Measurements from ENCODE around the gene MBD3L1.

The MBD3L1 gene

GRCh38 chr19:8832132-8833021, at the start of gene MBD3L1, which contains the start of gene ZNF558:
Gene MBD3L1 (plus strand): TSS chr19:8832377. CDS start chr19:8842679, 10,302 bp downstream.
Gene ZNF558 (minus strand): TSS chr19:8832304. CDS start chr19:8822659, 9,645 bp downstream.
- no peaks in the 10 kb centered on the region; the same call in 1 of the 2 replicates for H3K9me3 ChIP-seq
- peaks cover 6% of the 10 kb centered on the region for H3K36me3 ChIP-seq (replicated peaks)
- H3K4me1 ChIP-seq, result no peaks in the 10 kb centered on the region; the same call in 1 of the 2 replicates
- peak; percentile 91 to 99 for DNase-seq (ENCODE audit: low spot score in 2 of 2)
- no peaks in the 10 kb centered on the region for H3K27me3 ChIP-seq (ENCODE audit: low read depth)
- in situ Hi-C loops (cut with MboI; ENCODE audit: low sequenced_read_pairs), result no loop called here
- H3K4me3 ChIP-seq, result peak within 1 kb of the TSS; percentile 77

- in situ Hi-C loops (cut with MboI; ENCODE audit: low sequenced_read_pairs), result no loop called here
- Histone ChIP-seq H3K4me1 (no peaks in the 10 kb centered on the region), H3K9me3 (no peaks in the 10 kb centered on the region), H3K36me3 (replicated peaks) (no peaks in the 10 kb centered on the region), H3K4me3 (no peak overlapping the region), H3K27me3 (ENCODE audit: low read depth) (no peaks in the 10 kb centered on the region)
- no peak for DNase-seq (ENCODE audit: low spot score in 2 of 2)
These were observed 37.4 kb upstream of the MBD3L1 start for GRCh38 chr19:8794823-8795222.

- Histone ChIP-seq H3K4me1 (no peaks in the 10 kb centered on the region), H3K27me3 (ENCODE audit: low read depth) (no peaks in the 10 kb centered on the region), H3K9me3 (peaks cover 23% of the 10 kb centered on the region), H3K36me3 (replicated peaks) (peaks cover 27% of the 10 kb centered on the region), H3K4me3 (no peak overlapping the region)
- in situ Hi-C loops (cut with MboI; ENCODE audit: low sequenced_read_pairs), result no loop called here
- no peak for DNase-seq (ENCODE audit: low spot score in 2 of 2)
These were observed 25.5 kb upstream of the MBD3L1 start for GRCh38 chr19:8806661-8807060.

- no peak overlapping the region for H3K4me3 ChIP-seq
These were observed 20.6 kb upstream of the MBD3L1 start for GRCh38 chr19:8811315-8812172.

GRCh38 chr19:8814176-8814575, 18.0 kb upstream of the MBD3L1 start:
- peaks cover 65% of the 10 kb centered on the region for H3K36me3 ChIP-seq (replicated peaks)
- H3K9me3 ChIP-seq, result peaks cover 40% of the 10 kb centered on the region
- in situ Hi-C loops (cut with MboI; ENCODE audit: low sequenced_read_pairs), result no loop called here
- no peak overlapping the region for H3K4me3 ChIP-seq
- DNase-seq (ENCODE audit: low spot score in 2 of 2), result no peak
- no peaks in the 10 kb centered on the region for H3K27me3 ChIP-seq (ENCODE audit: low read depth)
- no peaks in the 10 kb centered on the region for H3K4me1 ChIP-seq

More at GRCh38 chr19:8811315-8812172, 20.6 kb upstream of the MBD3L1 start:
- Histone ChIP-seq H3K9me3 (peaks cover 47% of the 10 kb centered on the region), H3K27me3 (ENCODE audit: low read depth) (no peaks in the 10 kb centered on the region), H3K36me3 (replicated peaks) (peaks cover 57% of the 10 kb centered on the region), H3K4me1 (no peaks in the 10 kb centered on the region)
- in situ Hi-C loops (cut with MboI; ENCODE audit: low sequenced_read_pairs), result no loop called here
- DNase-seq (ENCODE audit: low spot score in 2 of 2), result no peak

GRCh38 chr19:8815780-8816179, 16.4 kb upstream of the MBD3L1 start:
- no peak for DNase-seq (ENCODE audit: low spot score in 2 of 2)
- Histone ChIP-seq H3K4me1 (no peaks in the 10 kb centered on the region), H3K9me3 (peaks cover 34% of the 10 kb centered on the region), H3K36me3 (replicated peaks) (peaks cover 69% of the 10 kb centered on the region), H3K4me3 (no peak overlapping the region), H3K27me3 (ENCODE audit: low read depth) (no peaks in the 10 kb centered on the region)
- in situ Hi-C loops (cut with MboI; ENCODE audit: low sequenced_read_pairs), result no loop called here

GRCh38 chr19:8820234-8820633, 11.9 kb upstream of the MBD3L1 start:
- no peaks in the 10 kb centered on the region for H3K4me1 ChIP-seq
- DNase-seq (ENCODE audit: low spot score in 2 of 2), result no peak
- in situ Hi-C loops (cut with MboI; ENCODE audit: low sequenced_read_pairs), result no loop called here
- no peaks in the 10 kb centered on the region for H3K27me3 ChIP-seq (ENCODE audit: low read depth)
- no peak overlapping the region for H3K4me3 ChIP-seq
- H3K36me3 ChIP-seq (replicated peaks), result peaks cover 46% of the 10 kb centered on the region
- peaks cover 11% of the 10 kb centered on the region for H3K9me3 ChIP-seq

- in situ Hi-C loops (cut with MboI; ENCODE audit: low sequenced_read_pairs), result no loop called here
- DNase-seq (ENCODE audit: low spot score in 2 of 2), result no peak
- no peaks in the 10 kb centered on the region for H3K27me3 ChIP-seq (ENCODE audit: low read depth)
- no peak overlapping the region for H3K4me3 ChIP-seq
- H3K36me3 ChIP-seq (replicated peaks), result peaks cover 39% of the 10 kb centered on the region
- H3K4me1 ChIP-seq, result no peaks in the 10 kb centered on the region
- no peaks in the 10 kb centered on the region for H3K9me3 ChIP-seq
These were observed 10.4 kb upstream of the MBD3L1 start for GRCh38 chr19:8821748-8822241.

GRCh38 chr19:8826371-8826770, 5.8 kb upstream of the MBD3L1 start:
- in situ Hi-C loops (cut with MboI; ENCODE audit: low sequenced_read_pairs), result no loop called here
- Histone ChIP-seq H3K27me3 (ENCODE audit: low read depth) (no peaks in the 10 kb centered on the region), H3K4me1 (no peaks in the 10 kb centered on the region), H3K9me3 (no peaks in the 10 kb centered on the region), H3K4me3 (no peak overlapping the region), H3K36me3 (replicated peaks) (peaks cover 12% of the 10 kb centered on the region)
- DNase-seq (ENCODE audit: low spot score in 2 of 2), result no peak

GRCh38 chr19:8827277-8827676, 4.9 kb upstream of the MBD3L1 start:
- no peak overlapping the region for H3K4me3 ChIP-seq
- no peaks in the 10 kb centered on the region for H3K9me3 ChIP-seq
- peaks cover 12% of the 10 kb centered on the region for H3K36me3 ChIP-seq (replicated peaks)
- no peaks in the 10 kb centered on the region for H3K27me3 ChIP-seq (ENCODE audit: low read depth)
- no peak for DNase-seq (ENCODE audit: low spot score in 2 of 2)
- H3K4me1 ChIP-seq, result no peaks in the 10 kb centered on the region; the same call in 1 of the 2 replicates
- in situ Hi-C loops (cut with MboI; ENCODE audit: low sequenced_read_pairs), result no loop called here

GRCh38 chr19:8831373-8831772, 804 bp upstream of the MBD3L1 start:
- in situ Hi-C loops (cut with MboI; ENCODE audit: low sequenced_read_pairs), result no loop called here
- DNase-seq (ENCODE audit: low spot score in 2 of 2), result no peak
- peaks cover 6% of the 10 kb centered on the region for H3K36me3 ChIP-seq (replicated peaks)
- H3K4me3 ChIP-seq, result peak overlapping the region; percentile 77
- H3K9me3 ChIP-seq, result no peaks in the 10 kb centered on the region; the same call in 1 of the 2 replicates
- H3K27me3 ChIP-seq (ENCODE audit: low read depth), result no peaks in the 10 kb centered on the region
- H3K4me1 ChIP-seq, result no peaks in the 10 kb centered on the region; the same call in 1 of the 2 replicates

- no peak for DNase-seq (ENCODE audit: low spot score in 2 of 2)
- in situ Hi-C loops (cut with MboI; ENCODE audit: low sequenced_read_pairs), result no loop called here
- H3K4me3 ChIP-seq, result peak overlapping the region; percentile 77
- no peaks in the 10 kb centered on the region for H3K27me3 ChIP-seq (ENCODE audit: low read depth)
- H3K9me3 ChIP-seq, result no peaks in the 10 kb centered on the region; the same call in 1 of the 2 replicates
- H3K36me3 ChIP-seq (replicated peaks), result peaks cover 6% of the 10 kb centered on the region
- no peaks in the 10 kb centered on the region; the same call in 1 of the 2 replicates for H3K4me1 ChIP-seq
These were observed 395 bp upstream of the MBD3L1 start for GRCh38 chr19:8831832-8832131.

- in situ Hi-C loops (cut with MboI; ENCODE audit: low sequenced_read_pairs), result no loop called here
- Histone ChIP-seq H3K4me1 (no peaks in the 10 kb centered on the region; the same call in 1 of the 2 replicates), H3K27me3 (ENCODE audit: low read depth) (no peaks in the 10 kb centered on the region), H3K4me3 (no peak overlapping the region), H3K9me3 (no peaks in the 10 kb centered on the region; the same call in 1 of the 2 replicates), H3K36me3 (replicated peaks) (no peaks in the 10 kb centered on the region; the same call in 1 of the 2 replicates)
- DNase-seq (ENCODE audit: low spot score in 2 of 2), result no peak
These were observed 3.3 kb downstream of the MBD3L1 start for GRCh38 chr19:8835446-8835845.

Data from HAP-1 (cell line).